DOHH2 (cell line): ENCODE data around the gene ASB13.

ENCODE experiments used
- EZH2phosphoT487 ChIP-seq: fragments of 200-600 bp; sonication (generic); IDR thresholded peaks from 2 replicates; pipeline ENCODE4 v1.6.1; 2017; ENCODE audit warnings: borderline replicate concordance, mild to moderate bottlenecking, antibody characterized with exemption, low read length, moderate library complexity, mixed read lengths
- TF ChIP-seq, protein P1 (sequence below): fragments of 200-600 bp; sonication (generic); IDR thresholded peaks from one replicate; pipeline ENCODE4 v1.5.1; 2014; ENCODE audit warnings: antibody characterized with exemption, mild to moderate bottlenecking, low read depth, low read length; ENCODE audit not compliant: poor library complexity, severe bottlenecking

DNA sequence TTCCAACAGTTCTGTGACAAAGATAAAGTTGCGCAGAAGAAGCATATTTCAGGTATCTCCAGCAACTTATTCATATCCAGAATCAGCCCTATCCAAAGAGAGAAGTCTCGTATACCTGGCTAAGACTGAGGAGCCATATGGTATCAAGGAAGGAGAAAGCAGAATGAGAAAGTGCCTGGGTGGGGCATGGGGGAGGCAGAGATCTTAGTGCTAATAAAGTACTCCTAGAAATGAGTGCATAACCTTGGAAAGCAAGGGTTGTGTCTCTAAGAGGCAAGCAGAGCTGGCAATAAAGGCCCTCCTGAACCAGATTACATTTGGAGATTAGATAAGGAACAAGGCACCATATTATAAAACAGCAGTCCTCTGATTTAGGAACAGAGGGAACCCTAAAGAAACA is 30.9 kb upstream of the ASB13 start:
- TF ChIP-seq, protein P1, sequence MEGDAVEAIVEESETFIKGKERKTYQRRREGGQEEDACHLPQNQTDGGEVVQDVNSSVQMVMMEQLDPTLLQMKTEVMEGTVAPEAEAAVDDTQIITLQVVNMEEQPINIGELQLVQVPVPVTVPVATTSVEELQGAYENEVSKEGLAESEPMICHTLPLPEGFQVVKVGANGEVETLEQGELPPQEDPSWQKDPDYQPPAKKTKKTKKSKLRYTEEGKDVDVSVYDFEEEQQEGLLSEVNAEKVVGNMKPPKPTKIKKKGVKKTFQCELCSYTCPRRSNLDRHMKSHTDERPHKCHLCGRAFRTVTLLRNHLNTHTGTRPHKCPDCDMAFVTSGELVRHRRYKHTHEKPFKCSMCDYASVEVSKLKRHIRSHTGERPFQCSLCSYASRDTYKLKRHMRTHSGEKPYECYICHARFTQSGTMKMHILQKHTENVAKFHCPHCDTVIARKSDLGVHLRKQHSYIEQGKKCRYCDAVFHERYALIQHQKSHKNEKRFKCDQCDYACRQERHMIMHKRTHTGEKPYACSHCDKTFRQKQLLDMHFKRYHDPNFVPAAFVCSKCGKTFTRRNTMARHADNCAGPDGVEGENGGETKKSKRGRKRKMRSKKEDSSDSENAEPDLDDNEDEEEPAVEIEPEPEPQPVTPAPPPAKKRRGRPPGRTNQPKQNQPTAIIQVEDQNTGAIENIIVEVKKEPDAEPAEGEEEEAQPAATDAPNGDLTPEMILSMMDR, result no peak
- no peak for TF ChIP-seq EZH2phosphoT487
